Left lobe of liver (tissue), 2 donors: ENCODE data around the gene ZNF746. TPM values are rescaled to one million over a fixed set of nuclear protein-coding genes. Genes with fewer than 3 reads are reported as not detected.

Source experiments
- ATAC-seq: fragments of 200-7000 bp; cut with Tn5 transposase; one replicate; pipeline ENCODE4 v1.9.1; 2020; ENCODE audit warnings: mild to moderate bottlenecking, moderate library complexity
- DNase-seq: peaks from one replicate; pipeline ENCODE4 v3.0.0-alpha.2; 2020; ENCODE audit warnings: low spot score
- total RNA-seq: library from RNA; stranded (reverse); gene quantifications from one replicate; pipeline ENCODE4 v1.2.1, GENCODE V29; 2021
- donor health status: DM: no; HTN: no; CAD: no; lungs with moderate emphysema.
- donor health status: DM: no; HTN: yes; CAD: no.

The ZNF746 gene
- total RNA-seq, 1 donor from 2014 or later = 12.0 TPM

DNA sequence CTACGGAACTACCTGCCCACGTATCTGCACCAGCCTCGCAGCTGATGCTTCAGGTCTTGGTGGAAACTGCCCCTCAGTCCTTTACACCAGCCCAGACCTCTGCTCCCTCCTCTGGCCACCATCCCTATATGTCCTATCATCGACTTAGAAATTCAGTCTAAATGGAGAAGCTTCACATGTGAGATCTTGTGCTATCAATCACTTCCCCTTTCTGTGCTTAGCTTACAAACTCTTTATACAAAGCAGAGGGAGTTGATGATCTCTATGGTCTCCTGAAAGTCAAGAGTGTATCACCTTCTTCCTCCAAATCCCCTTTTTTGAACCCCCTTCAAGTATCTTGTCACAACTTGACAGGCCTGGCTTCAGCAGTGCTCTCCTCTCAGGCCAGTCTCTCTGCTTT, 67.4 kb downstream of the ZNF746 start:
- no peak for ATAC-seq
- no peak for DNase-seq

DNA sequence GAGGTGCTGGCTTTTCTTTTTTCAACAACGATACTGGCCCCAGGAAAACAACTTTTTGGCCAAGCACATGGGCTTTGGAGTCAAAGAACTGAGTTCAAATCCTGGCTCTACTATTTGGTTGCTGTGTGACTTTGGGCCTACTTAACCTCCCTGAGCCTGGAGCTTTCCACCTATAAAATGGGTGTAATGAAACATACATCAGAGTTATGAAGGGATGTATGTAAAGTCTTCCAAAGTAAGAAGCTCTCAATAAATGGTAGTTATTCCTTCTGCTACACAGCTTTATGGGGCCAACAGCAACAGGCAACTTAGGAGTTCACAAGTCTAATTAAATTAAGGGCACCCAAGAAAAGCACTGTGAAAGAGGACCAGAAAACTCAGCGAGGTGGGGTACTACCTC, 69.7 kb downstream of the ZNF746 start:
- no peak for ATAC-seq
- no peak for DNase-seq

DNA sequence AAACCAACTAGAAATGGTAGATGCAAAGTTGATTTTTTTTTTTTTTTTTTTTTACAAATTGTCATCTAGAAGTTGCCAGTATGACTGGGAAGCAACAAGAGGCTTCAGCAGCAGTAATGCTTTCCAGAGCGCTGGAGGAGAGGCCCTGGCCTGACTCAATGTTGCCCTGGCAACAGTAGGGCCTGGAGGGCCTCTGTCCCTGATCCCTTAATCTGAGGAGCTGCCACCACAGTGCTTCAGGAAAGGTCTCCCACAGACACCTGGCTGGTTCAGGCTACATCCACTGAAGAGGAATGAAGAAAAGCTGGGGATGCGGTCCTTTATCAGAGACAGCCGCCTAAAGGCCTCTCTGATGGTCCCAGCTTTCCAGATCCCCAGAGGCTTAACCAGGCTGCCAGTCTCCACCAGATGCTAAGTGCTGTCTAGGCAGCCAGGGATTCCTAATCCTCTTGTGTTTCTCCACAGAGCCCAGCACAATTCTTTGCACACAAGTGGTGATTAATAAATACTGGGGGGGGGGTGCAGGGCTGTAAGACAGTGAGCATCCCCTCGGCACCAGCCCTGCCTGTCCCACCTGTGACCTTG, 70.4 kb downstream of the ZNF746 start:
- ATAC-seq = no peak
- no peak for DNase-seq

DNA sequence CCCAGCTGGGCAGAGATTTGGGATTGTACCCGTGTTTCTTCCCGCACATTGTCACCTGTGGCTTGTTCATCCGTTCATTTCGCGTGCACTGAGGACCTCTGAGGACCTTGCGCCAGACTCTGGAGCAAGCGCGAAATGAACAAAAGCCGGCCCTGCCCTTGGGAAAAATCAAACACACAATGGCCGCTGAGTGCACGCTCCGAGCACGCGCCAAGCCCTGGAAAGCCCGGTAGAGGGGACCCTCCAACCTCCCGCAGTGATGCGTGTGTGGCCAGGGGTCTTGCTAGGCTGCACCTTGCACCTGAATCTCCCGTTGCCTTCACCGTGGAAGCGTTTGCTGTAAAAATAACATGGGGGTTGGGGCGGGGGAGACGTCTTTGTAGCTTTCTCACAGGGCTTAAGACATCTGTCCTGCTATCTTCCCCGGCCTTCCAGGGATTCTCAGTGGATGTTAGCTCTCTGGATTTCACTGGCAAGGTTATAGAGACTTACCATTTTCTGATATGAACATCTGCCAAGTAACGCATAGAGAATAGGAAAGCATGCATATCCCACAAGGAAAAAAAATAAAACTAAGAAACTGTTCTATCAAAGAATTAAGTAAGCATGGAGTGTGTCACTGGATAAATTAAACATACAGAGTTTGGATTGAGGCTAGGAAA, 74.0 kb downstream of the ZNF746 start:
- DNase-seq = no peak
- ATAC-seq = peak; percentile 21

DNA sequence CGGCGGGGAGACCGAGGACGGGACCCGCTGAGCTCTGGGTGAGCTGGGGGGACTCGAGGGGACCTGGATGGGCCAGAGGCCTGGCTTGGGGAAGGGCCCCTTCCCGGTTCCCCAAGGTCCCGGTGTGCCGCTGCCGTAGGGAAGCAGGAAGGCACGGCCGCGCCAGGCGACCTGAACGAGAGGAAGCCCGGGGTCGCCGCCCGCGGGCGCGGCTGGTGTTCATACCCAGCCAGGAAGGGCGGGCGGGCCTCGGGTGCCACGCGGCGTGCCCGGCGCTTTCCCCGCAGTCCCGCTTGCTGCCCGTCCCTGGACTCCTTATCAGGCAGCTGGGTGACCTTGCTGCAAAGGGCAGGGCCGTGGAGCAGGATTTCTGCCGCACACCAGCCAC, 74.7 kb downstream of the ZNF746 start:
- DNase-seq (no peak), ATAC-seq (peak; percentile 43)

Other genes with a start within 250 kb of the ZNF746 start
- gene ZNF783, start 235.6 kb downstream of the ZNF746 start, total RNA-seq = 5.1 TPM
- gene ZNF777, start 36.7 kb downstream of the ZNF746 start, total RNA-seq = 6.5 TPM